Measurements from ENCODE around the gene SMIM15.

DNA sequence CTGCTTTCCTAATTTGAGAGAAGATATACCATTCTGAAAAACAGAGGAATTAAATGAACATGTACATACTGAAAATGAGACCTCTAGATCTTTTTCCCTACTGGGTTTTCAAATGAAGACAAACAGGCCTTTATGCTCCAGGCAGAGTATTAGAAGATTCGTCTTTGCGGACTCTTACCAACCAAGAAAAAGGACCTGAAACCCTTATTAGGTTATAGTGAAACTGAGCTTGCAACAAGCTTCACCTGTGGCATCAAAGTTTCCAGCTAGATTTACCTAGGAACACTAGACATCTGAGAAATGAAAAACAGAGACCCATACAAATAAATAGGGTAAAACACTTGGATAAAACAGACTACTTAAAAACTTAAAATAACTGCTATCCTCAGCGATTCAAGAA is 46.3 kb downstream of the SMIM15 start:
- TF ChIP-seq RAD21 (conservative IDR thresholded peaks at IDR 0.05), result no peak
- TF ChIP-seq, protein P1, sequence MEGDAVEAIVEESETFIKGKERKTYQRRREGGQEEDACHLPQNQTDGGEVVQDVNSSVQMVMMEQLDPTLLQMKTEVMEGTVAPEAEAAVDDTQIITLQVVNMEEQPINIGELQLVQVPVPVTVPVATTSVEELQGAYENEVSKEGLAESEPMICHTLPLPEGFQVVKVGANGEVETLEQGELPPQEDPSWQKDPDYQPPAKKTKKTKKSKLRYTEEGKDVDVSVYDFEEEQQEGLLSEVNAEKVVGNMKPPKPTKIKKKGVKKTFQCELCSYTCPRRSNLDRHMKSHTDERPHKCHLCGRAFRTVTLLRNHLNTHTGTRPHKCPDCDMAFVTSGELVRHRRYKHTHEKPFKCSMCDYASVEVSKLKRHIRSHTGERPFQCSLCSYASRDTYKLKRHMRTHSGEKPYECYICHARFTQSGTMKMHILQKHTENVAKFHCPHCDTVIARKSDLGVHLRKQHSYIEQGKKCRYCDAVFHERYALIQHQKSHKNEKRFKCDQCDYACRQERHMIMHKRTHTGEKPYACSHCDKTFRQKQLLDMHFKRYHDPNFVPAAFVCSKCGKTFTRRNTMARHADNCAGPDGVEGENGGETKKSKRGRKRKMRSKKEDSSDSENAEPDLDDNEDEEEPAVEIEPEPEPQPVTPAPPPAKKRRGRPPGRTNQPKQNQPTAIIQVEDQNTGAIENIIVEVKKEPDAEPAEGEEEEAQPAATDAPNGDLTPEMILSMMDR (IDR thresholded peaks at IDR 0.05; ENCODE audit: poor library complexity, severe bottlenecking), result no peak

All from neural cell (in vitro differentiated cells).